Tibial nerve (tissue), 4 donors: Measurements from ENCODE around the gene RAPSN. TPM values are rescaled to one million over a fixed set of nuclear protein-coding genes. Genes with fewer than 3 reads are reported as not detected.

Source experiments
- DNase-seq, 2 donors: peaks; one replicate each; pipeline ENCODE4 v3.0.0-alpha.2; 2019; ENCODE audit warnings: low spot score in 2 of 2
- H3K27ac ChIP-seq, 4 donors: fragments of 200-600 bp; sonication (generic) in 3 of 4; one replicate each; pipeline ENCODE4 v1.5.1; 2017 to 2019; ENCODE audit warnings: mild to moderate bottlenecking in 1 of 4
- H3K27me3 ChIP-seq, 2 donors: fragments of 200-600 bp; sonication (generic) in 1 of 2; one replicate each; pipeline versions ENCODE4 v1.5.1 to v1.6.0; 2017 to 2019
- H3K36me3 ChIP-seq, 3 donors: fragments of 200-600 bp; sonication (generic); one replicate each; pipeline ENCODE4 v1.5.1; 2018 to 2019
- H3K4me1 ChIP-seq, 4 donors: fragments of 200-600 bp; sonication (generic) in 3 of 4; one replicate each; pipeline ENCODE4 v1.5.1; 2017 to 2019
- H3K4me3 ChIP-seq, 4 donors: fragments of 200-600 bp; sonication (generic) in 3 of 4; one replicate each; pipeline ENCODE4 v1.5.1; 2017 to 2019; ENCODE audit warnings: mild to moderate bottlenecking in 1 of 4, moderate library complexity in 1 of 4
- H3K9me3 ChIP-seq, 4 donors: fragments of 200-600 bp; sonication (generic) in 3 of 4; one replicate each; pipeline ENCODE4 v1.5.1; 2017 to 2019
- CTCF ChIP-seq, 5 experiments: fragments of 200-600 bp in 3 of 5; fragments of 450-650 bp in 2 of 5; sonication (generic) in 3 of 5; IDR thresholded peaks; one replicate each; pipeline ENCODE4 v1.5.1; 2016 to 2019; ENCODE audit warnings: antibody characterized with exemption in 5 of 5, mild to moderate bottlenecking in 3 of 5, moderate library complexity in 2 of 5
- EP300 ChIP-seq, 2 donors: sonication (generic); formaldehyde crosslinking; IDR thresholded peaks; one replicate each; pipeline ENCODE4 v1.6.1; 2017; ENCODE audit warnings: antibody characterized with exemption in 2 of 2, mild to moderate bottlenecking in 1 of 2
- POLR2A ChIP-seq, 2 donors: fragments of 450-650 bp; IDR thresholded peaks; one replicate each; pipeline ENCODE4 v1.6.1; 2017; ENCODE audit warnings: antibody characterized with exemption in 2 of 2, mild to moderate bottlenecking in 2 of 2, moderate library complexity in 2 of 2
- WGBS, 2 donors: methylation state at CpG; one replicate each; pipeline ENCODE4 v1.1.5; 2018; 5-methylcytosine and 5-hydroxymethylcytosine counted together
- total RNA-seq, 4 donors: library from RNA; depleted of rRNA; stranded (reverse); fragments of >200 nt; gene quantifications; one replicate each; pipeline ENCODE4 v1.1.0, GENCODE V29; 2016

RAPSN gene
- total RNA-seq, 4 donors from 2014 or later = 2.2 to 6.7 (median 2.7) TPM

- peak overlapping the region in 3 of 4 donors; percentile 80 to 89 (median 87) for H3K27ac ChIP-seq
- 61 to 62% methylated on average over 10 to 17 of the region's 20 CpGs for WGBS, 2 donors
- no peak for DNase-seq
- peak overlapping the region in 1 of 4 donors; percentile 28 for H3K4me3 ChIP-seq
- H3K27me3 ChIP-seq = no peaks in the 10 kb centered on the region
- H3K9me3 ChIP-seq = no peaks in the 10 kb centered on the region
- TF ChIP-seq CTCF (IDR thresholded peaks at IDR 0.05) (no peak), EP300 (IDR thresholded peaks at IDR 0.05) (no peak), POLR2A (IDR thresholded peaks at IDR 0.05) (no peak)
- H3K36me3 ChIP-seq = no peaks in the 10 kb centered on the region
- peaks cover 0 to 23% (median 0%) of the 10 kb centered on the region in 4 donors for H3K4me1 ChIP-seq
Measured at GRCh38 chr11:47393163-47394049, 55.5 kb downstream of the RAPSN start.

GRCh38 chr11:47392546-47393162 is 56.3 kb downstream of the RAPSN start:
- Histone ChIP-seq H3K9me3 (no peaks in the 10 kb centered on the region), H3K27me3 (no peaks in the 10 kb centered on the region), H3K36me3 (no peaks in the 10 kb centered on the region), H3K4me3 (no peak overlapping the region), H3K27ac (peak overlapping the region in 3 of 4 donors; percentile 28 to 89 (median 80)), H3K4me1 (peaks cover 0 to 23% (median 0%) of the 10 kb centered on the region in 4 donors)
- TF ChIP-seq POLR2A (IDR thresholded peaks at IDR 0.05) = no peak
- no peak for TF ChIP-seq EP300 (IDR thresholded peaks at IDR 0.05)
- no peak for TF ChIP-seq CTCF (IDR thresholded peaks at IDR 0.05)
- DNase-seq = no peak
- WGBS, 2 donors = 82 to 84% methylated on average over 12 to 14 of the region's 14 CpGs

GRCh38 chr11:47391711-47392432 is 57.1 kb downstream of the RAPSN start:
- DNase-seq = no peak
- Histone ChIP-seq H3K27me3 (no peaks in the 10 kb centered on the region), H3K36me3 (no peaks in the 10 kb centered on the region), H3K4me1 (peaks cover 0 to 23% (median 0%) of the 10 kb centered on the region in 4 donors), H3K27ac (peak overlapping the region in 3 of 4 donors; percentile 6 to 52 (median 27)), H3K9me3 (no peaks in the 10 kb centered on the region), H3K4me3 (no peak overlapping the region)
- 85 to 89% methylated on average over 16 of the region's 16 CpGs for WGBS, 2 donors
- TF ChIP-seq EP300 (IDR thresholded peaks at IDR 0.05) = no peak

GRCh38 chr11:47391077-47391583 is 57.8 kb downstream of the RAPSN start:
- Histone ChIP-seq H3K36me3 (no peaks in the 10 kb centered on the region), H3K4me1 (peaks cover 0 to 23% (median 0%) of the 10 kb centered on the region in 4 donors), H3K4me3 (no peak overlapping the region), H3K27ac (peak overlapping the region in 3 of 4 donors; percentile 6 to 55 (median 27)), H3K27me3 (no peaks in the 10 kb centered on the region), H3K9me3 (no peaks in the 10 kb centered on the region)
- no peak for DNase-seq
- WGBS, 2 donors = 62 to 73% methylated on average over 11 of the region's 11 CpGs
- TF ChIP-seq POLR2A (IDR thresholded peaks at IDR 0.05) (no peak), EP300 (IDR thresholded peaks at IDR 0.05) (peak in 1 of 2 donors; percentile 29)

- H3K36me3 ChIP-seq = no peaks in the 10 kb centered on the region
- H3K27me3 ChIP-seq = no peaks in the 10 kb centered on the region
- H3K27ac ChIP-seq = peak overlapping the region in 2 of 4 donors; percentile 27 to 55
- H3K4me1 ChIP-seq = peaks cover 0 to 18% (median 0%) of the 10 kb centered on the region in 4 donors
- no peaks in the 10 kb centered on the region for H3K9me3 ChIP-seq
- H3K4me3 ChIP-seq = no peak overlapping the region
- TF ChIP-seq EP300 (IDR thresholded peaks at IDR 0.05) = no peak
- TF ChIP-seq POLR2A (IDR thresholded peaks at IDR 0.05) = no peak
- no peak for TF ChIP-seq CTCF (IDR thresholded peaks at IDR 0.05)
- 87 to 97% methylated on average over 6 of the region's 6 CpGs for WGBS, 2 donors
- DNase-seq = no peak
Measured at GRCh38 chr11:47390422-47390760, 58.5 kb downstream of the RAPSN start.
